Measurements from ENCODE around the gene ZNF772.
A peak's percentile ranks its signal among the peaks of the same experiment; 100 is the strongest.

The ZNF772 gene

DNA sequence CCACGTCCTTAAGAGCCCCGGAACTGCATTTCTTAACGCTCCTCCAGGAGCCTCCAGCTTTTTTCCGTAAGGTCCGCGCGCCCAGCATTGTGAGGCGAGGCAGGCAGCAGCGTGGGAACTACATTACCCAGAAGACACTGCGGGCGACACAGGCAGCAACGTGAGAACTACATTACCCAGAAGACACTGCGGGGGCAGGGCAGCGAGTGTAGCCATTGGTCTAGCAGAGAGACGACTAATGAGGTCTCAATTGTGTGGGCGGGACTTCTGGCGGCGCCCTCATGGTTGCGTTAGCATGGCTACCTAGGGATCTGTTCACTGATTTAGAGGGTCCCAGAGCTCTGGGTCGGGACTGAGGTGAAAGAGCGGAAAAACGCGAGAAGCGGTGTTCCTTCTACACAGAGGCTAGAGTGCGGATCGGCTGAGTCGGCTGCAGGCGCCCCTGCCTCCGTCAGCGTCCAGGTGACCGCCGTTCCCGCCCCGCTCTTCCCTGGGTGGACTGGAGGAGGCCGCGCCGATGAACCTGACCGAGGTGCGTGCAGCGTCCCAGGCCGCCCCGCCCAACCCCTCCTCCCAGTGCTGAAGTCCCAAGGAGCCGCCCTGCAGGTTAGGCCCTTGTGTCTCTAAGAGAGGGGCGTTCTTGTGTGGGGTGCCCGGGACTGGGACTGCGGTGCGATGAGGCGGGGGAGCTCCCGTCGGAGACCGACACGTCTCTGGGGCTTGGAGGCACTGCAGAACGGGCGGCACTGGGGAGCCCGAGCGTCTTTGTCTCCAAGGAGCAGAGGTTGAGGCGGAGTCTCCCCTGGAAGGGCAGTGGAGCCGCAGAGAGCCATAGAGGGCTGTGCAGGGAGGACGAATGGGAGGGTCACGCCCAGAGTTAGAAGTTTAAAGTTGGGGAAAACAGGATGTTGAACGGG, 42.0 kb downstream of the ZNF772 start, which contains the start of gene ZNF749:
Gene ZNF749 (plus strand): TSS at position 264 of the 917 bp plus-strand sequence. CDS start 254 bp downstream, at position 518.
- FAIRE-seq = peak; percentile 95

DNA sequence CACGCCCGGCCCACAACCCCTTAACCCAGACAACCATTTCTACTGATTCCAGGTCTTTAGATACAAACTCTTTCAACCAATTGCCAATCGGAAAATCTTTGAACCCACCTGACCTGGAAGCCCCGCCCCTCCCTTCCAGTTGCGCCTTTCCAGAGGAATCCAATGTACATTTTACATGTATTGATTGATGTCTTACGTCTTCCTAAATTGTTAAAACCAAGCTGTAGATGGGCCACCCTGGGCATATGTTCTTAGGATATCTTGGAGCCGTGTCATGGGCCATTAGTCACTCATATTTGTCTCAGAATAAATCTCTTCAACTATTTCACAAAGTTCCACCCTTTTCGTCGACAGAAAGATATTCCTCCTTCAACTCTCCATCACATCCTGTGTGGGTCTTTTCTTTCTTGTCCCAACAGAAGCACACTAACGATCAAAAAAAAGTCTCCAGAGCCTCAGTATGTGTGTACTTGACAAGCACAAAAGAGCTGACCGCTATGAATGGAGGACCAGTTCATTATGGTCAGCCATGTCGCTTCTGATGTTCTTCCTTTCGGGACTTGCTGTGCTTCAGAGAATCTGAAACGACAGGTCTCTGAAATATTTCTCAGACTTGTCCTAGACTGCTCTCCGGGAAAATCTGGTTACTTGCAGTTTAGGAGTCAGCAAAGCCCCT, 42.8 kb downstream of the ZNF772 start:
- FAIRE-seq = no peak

DNA sequence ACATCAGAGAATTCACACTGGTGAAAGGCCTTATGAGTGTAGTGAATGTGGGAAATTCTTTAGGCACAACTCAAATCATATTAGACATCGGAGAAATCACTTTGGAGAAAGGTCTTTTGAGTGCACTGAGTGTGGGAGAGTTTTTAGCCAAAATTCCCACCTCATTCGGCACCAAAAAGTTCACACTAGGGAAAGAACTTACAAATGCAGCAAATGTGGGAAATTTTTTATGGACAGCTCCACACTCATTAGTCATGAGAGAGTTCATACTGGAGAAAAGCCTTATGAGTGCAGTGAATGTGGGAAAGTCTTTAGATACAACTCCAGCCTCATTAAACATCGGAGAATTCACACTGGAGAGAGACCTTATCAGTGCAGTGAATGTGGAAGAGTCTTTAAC, 56.3 kb downstream of the ZNF772 start:
- no peak for FAIRE-seq

DNA sequence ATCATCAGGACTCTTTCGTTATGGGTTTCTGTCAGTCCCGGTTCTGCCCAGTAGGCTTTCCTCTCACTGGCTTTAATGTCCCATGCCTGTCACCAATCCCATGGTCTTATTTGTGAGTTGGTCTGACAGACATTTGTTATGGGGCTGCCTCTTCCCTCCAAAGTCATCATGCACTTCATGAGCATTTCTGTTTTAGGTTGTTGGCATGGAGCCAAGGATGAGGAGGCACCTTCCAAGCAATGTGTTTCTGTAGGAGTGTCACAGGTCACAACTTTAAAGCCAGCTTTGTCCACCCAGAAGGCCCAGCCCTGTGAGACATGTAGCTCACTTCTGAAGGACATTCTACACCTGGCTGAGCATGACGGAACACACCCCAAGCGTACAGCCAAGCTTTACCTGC, 57.9 kb downstream of the ZNF772 start:
- no peak for FAIRE-seq

All from islet of Langerhans (tissue), 1 donor.